ENCODE data around the gene E2F6.

Gene E2F6

GRCh38 chr2:11458753-11459152, 7.2 kb downstream of the E2F6 start:
- no peak for DNase-seq (ENCODE audit: low spot score)

GRCh38 chr2:11457935-11458334, 8.0 kb downstream of the E2F6 start:
- no peak for DNase-seq (ENCODE audit: low spot score)

GRCh38 chr2:11456251-11456650, 9.7 kb downstream of the E2F6 start:
- DNase-seq (ENCODE audit: low spot score), result no peak

- no peak for DNase-seq (ENCODE audit: low spot score)
Measured at GRCh38 chr2:11454824-11455223, 11.1 kb downstream of the E2F6 start.

- DNase-seq (ENCODE audit: low spot score), result no peak
Measured at GRCh38 chr2:11450791-11451190, 15.2 kb downstream of the E2F6 start.

- DNase-seq (ENCODE audit: low spot score), result peak; percentile 34
Measured at GRCh38 chr2:11446733-11447248, 19.2 kb downstream of the E2F6 start.

- DNase-seq (ENCODE audit: low spot score), result peak; percentile 11
Measured at GRCh38 chr2:11444737-11445136, 21.2 kb downstream of the E2F6 start.

- no peak for DNase-seq (ENCODE audit: low spot score)
Measured at GRCh38 chr2:11438555-11439080, 27.3 kb downstream of the E2F6 start.

GRCh38 chr2:11437602-11438001, 28.4 kb downstream of the E2F6 start:
- DNase-seq (ENCODE audit: low spot score), result no peak

GRCh38 chr2:11435036-11435435, 30.9 kb downstream of the E2F6 start:
- no peak for DNase-seq (ENCODE audit: low spot score)

GRCh38 chr2:11434443-11434842, 31.5 kb downstream of the E2F6 start:
- DNase-seq (ENCODE audit: low spot score), result no peak

GRCh38 chr2:11433822-11434221, 32.1 kb downstream of the E2F6 start:
- no peak for DNase-seq (ENCODE audit: low spot score)

GRCh38 chr2:11430729-11431128, 35.2 kb downstream of the E2F6 start:
- no peak for DNase-seq (ENCODE audit: low spot score)

- DNase-seq (ENCODE audit: low spot score), result no peak
Measured at GRCh38 chr2:11427224-11427623, 38.7 kb downstream of the E2F6 start.

- DNase-seq (ENCODE audit: low spot score), result no peak
Measured at GRCh38 chr2:11422901-11423435, 43.0 kb downstream of the E2F6 start.

- DNase-seq (ENCODE audit: low spot score), result no peak
Measured at GRCh38 chr2:11422491-11422865, 43.5 kb downstream of the E2F6 start.

GRCh38 chr2:11421863-11422490, 44.0 kb downstream of the E2F6 start:
- DNase-seq (ENCODE audit: low spot score), result no peak

GRCh38 chr2:11420671-11421070, 45.3 kb downstream of the E2F6 start:
- DNase-seq (ENCODE audit: low spot score), result no peak

GRCh38 chr2:11420190-11420589, 45.8 kb downstream of the E2F6 start:
- no peak for DNase-seq (ENCODE audit: low spot score)

- no peak for DNase-seq (ENCODE audit: low spot score)
Measured at GRCh38 chr2:11419781-11420180, 46.2 kb downstream of the E2F6 start.

- DNase-seq (ENCODE audit: low spot score), result no peak
Measured at GRCh38 chr2:11417946-11418585, 47.9 kb downstream of the E2F6 start.

- DNase-seq (ENCODE audit: low spot score), result no peak
Measured at GRCh38 chr2:11416931-11417330, 49.0 kb downstream of the E2F6 start.

GRCh38 chr2:11416186-11416585, 49.8 kb downstream of the E2F6 start:
- no peak for DNase-seq (ENCODE audit: low spot score)

All from SW480 (cell line).